ENCODE measurements around the gene FAM50A.

FAM50A gene

DNA sequence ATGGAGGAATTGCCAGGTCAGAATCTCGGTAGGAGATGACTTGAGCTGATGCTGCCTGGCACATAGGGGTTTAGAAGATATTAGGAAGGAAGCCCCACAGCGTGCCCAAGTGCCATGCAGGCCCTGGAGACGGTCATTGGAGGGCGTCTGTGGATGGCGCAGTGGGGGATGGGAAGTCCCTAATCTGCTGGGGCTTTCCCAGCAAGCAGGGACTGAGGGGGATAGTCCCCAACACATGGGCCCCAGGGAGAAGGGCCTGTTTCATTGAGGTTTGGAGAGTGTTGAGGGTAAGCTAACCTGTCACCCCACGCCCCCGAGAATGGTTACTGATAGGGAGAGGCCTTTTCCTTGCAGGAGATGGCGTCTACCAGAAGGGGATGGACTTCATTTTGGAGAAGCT, 24.8 kb upstream of the FAM50A start:
- Histone ChIP-seq H4K20me1 (ENCODE audit: low read depth, low read length) (no peaks in the 10 kb centered on the region), H3K9me2 (replicated peaks; ENCODE audit: insufficient read depth, low read length) (no peaks in the 10 kb centered on the region), H3K4me3 (ENCODE audit: insufficient read depth, low read length, poor library complexity, severe bottlenecking) (no peak overlapping the region), H3F3A (ENCODE audit: insufficient read depth) (no peaks in the 10 kb centered on the region), H3K4me2 (ENCODE audit: low read depth, low read length, poor library complexity, severe bottlenecking) (no peak overlapping the region), H3K27ac (ENCODE audit: low read depth, low read length) (no peak overlapping the region), H2AFZ (ENCODE audit: low read depth, low read length, severe bottlenecking) (no peak overlapping the region), H3K9ac (ENCODE audit: low read length) (no peak overlapping the region), H3K36me3 (ENCODE audit: low read length) (no peaks in the 10 kb centered on the region), H3K9me3 (ENCODE audit: insufficient read depth, low read length) (no peaks in the 10 kb centered on the region), H3K27me3 (ENCODE audit: low read length) (no peaks in the 10 kb centered on the region), H3K79me2 (ENCODE audit: insufficient read depth, low read length) (no peaks in the 10 kb centered on the region)
- TF ChIP-seq EZH2phosphoT487 (conservative IDR thresholded peaks at IDR 0.05; ENCODE audit: low read length) = no peak
- TF ChIP-seq, protein P1, sequence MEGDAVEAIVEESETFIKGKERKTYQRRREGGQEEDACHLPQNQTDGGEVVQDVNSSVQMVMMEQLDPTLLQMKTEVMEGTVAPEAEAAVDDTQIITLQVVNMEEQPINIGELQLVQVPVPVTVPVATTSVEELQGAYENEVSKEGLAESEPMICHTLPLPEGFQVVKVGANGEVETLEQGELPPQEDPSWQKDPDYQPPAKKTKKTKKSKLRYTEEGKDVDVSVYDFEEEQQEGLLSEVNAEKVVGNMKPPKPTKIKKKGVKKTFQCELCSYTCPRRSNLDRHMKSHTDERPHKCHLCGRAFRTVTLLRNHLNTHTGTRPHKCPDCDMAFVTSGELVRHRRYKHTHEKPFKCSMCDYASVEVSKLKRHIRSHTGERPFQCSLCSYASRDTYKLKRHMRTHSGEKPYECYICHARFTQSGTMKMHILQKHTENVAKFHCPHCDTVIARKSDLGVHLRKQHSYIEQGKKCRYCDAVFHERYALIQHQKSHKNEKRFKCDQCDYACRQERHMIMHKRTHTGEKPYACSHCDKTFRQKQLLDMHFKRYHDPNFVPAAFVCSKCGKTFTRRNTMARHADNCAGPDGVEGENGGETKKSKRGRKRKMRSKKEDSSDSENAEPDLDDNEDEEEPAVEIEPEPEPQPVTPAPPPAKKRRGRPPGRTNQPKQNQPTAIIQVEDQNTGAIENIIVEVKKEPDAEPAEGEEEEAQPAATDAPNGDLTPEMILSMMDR (IDR thresholded peaks at IDR 0.05; ENCODE audit: insufficient read depth, low read length, poor library complexity, severe bottlenecking) = no peak

GRCh38 chrX:154419688-154420401, 24.1 kb upstream of the FAM50A start:
- Histone ChIP-seq H3K27me3 (ENCODE audit: low read length) (no peaks in the 10 kb centered on the region), H2AFZ (ENCODE audit: low read depth, low read length, severe bottlenecking) (no peak overlapping the region), H3K79me2 (ENCODE audit: insufficient read depth, low read length) (no peaks in the 10 kb centered on the region), H3K9me3 (ENCODE audit: insufficient read depth, low read length) (no peaks in the 10 kb centered on the region), H3K27ac (ENCODE audit: low read depth, low read length) (no peak overlapping the region), H3K4me2 (ENCODE audit: low read depth, low read length, poor library complexity, severe bottlenecking) (no peak overlapping the region), H4K20me1 (ENCODE audit: low read depth, low read length) (no peaks in the 10 kb centered on the region), H3K4me3 (ENCODE audit: insufficient read depth, low read length, poor library complexity, severe bottlenecking) (no peak overlapping the region), H3K9me2 (replicated peaks; ENCODE audit: insufficient read depth, low read length) (no peaks in the 10 kb centered on the region), H3K9ac (ENCODE audit: low read length) (no peak overlapping the region), H3F3A (ENCODE audit: insufficient read depth) (no peaks in the 10 kb centered on the region), H3K36me3 (ENCODE audit: low read length) (no peaks in the 10 kb centered on the region)
- TF ChIP-seq EZH2phosphoT487 (conservative IDR thresholded peaks at IDR 0.05; ENCODE audit: low read length) = no peak
- TF ChIP-seq, protein P1 (IDR thresholded peaks at IDR 0.05; ENCODE audit: insufficient read depth, low read length, poor library complexity, severe bottlenecking) = no peak

DNA sequence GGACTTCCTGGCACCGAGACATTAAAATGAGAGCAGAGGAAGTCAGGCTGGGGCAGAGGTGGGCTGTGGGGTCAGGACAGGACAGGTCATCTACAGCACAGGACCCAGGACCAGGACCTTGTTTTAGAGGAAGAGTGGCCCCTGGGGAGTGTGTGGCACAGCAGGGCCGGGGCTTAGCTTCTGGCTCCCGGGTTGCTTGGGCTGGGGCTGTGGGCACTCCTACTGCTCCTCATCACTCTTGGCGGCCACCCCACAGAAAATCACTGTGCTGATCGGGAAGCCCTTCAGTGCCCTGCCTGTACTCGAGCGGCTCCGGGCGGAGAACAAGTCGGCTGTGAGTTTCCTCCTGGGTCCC, 23.6 kb upstream of the FAM50A start:
- Histone ChIP-seq H3K9me2 (replicated peaks; ENCODE audit: insufficient read depth, low read length) (no peaks in the 10 kb centered on the region), H3K27ac (ENCODE audit: low read depth, low read length) (no peak overlapping the region), H3K36me3 (ENCODE audit: low read length) (no peaks in the 10 kb centered on the region), H3K27me3 (ENCODE audit: low read length) (no peaks in the 10 kb centered on the region), H3K9ac (ENCODE audit: low read length) (no peak overlapping the region), H3K4me3 (ENCODE audit: insufficient read depth, low read length, poor library complexity, severe bottlenecking) (no peak overlapping the region), H4K20me1 (ENCODE audit: low read depth, low read length) (no peaks in the 10 kb centered on the region), H2AFZ (ENCODE audit: low read depth, low read length, severe bottlenecking) (no peak overlapping the region), H3K4me2 (ENCODE audit: low read depth, low read length, poor library complexity, severe bottlenecking) (no peak overlapping the region), H3K9me3 (ENCODE audit: insufficient read depth, low read length) (no peaks in the 10 kb centered on the region), H3F3A (ENCODE audit: insufficient read depth) (no peaks in the 10 kb centered on the region), H3K79me2 (ENCODE audit: insufficient read depth, low read length) (no peaks in the 10 kb centered on the region)
- TF ChIP-seq, protein P1 (IDR thresholded peaks at IDR 0.05; ENCODE audit: insufficient read depth, low read length, poor library complexity, severe bottlenecking) = no peak
- no peak for TF ChIP-seq EZH2phosphoT487 (conservative IDR thresholded peaks at IDR 0.05; ENCODE audit: low read length)
